GM19238 (cell line): Measurements from ENCODE around the gene TBC1D22B.
"Not testable (repeated sequence)": the region's sequence is repeated elsewhere in the genome, so short reads cannot be mapped to it uniquely, and the experiment has no call there.

ENCODE experiments used
- DNase-seq: peaks from one replicate; pipeline ENCODE4 v3.0.0; 2011; ENCODE audit warnings: low spot score; ENCODE audit not compliant: insufficient read length

TBC1D22B gene

GRCh38 chr6:37302086-37302686, 44.6 kb downstream of the TBC1D22B start:
- DNase-seq = no peak

DNA sequence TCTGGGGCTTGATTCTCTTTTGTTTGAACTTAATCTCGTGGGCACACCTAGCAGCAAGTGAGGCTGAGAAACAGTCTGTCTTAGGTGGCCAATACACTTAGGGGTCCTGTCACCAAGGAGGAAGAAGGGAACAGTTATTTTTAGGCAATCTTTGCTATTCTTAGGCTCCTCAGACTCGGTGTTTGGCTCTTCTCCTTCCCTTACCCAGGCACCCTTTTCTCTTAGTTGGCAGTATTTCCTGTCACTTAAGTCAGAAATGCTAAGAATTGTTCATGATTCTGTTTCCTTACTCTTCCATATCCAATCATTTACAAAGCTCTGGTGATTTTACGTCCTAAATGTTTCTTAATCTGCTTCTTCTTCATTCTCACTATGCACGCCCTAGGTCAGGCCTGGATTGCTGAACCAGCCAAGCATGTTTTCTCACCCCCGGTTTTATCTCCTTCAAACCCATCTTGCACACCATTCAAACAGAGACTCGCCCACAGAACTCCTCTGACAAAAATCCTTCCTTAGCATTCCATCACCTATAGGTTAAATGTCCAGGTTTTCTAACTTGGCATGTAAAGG, 45.6 kb downstream of the TBC1D22B start:
- no peak for DNase-seq

DNA sequence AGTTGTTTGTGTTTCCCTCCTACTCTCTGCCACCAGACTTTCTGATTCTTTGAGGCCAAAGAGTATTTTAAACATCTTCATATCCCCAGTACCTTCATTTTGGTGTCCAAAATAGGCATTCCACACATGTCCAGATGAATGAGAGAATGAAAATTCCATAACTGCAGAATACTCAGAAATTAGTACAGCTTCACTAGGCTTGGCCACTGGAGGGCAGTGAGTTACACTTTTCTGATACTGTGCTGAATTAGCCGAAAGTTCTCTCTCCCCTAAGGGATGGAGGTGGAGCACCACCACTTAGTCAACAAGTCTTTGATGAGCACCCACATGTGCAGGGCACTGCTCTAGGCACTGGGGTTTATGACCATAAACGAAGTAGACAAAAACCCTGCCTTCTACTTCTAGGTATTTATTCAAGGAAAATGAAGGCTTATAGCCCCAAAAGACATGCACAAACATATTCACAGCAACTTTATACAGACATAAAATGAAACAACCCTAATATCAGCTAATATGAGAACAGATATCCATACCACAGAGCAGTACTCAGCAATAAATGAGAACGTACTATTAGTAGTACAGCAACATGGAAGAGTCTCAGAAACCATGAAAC, 46.4 kb downstream of the TBC1D22B start:
- DNase-seq = peak; percentile 39

- DNase-seq = no peak
Observed at GRCh38 chr6:37304766-37305165, 47.2 kb downstream of the TBC1D22B start.

DNA sequence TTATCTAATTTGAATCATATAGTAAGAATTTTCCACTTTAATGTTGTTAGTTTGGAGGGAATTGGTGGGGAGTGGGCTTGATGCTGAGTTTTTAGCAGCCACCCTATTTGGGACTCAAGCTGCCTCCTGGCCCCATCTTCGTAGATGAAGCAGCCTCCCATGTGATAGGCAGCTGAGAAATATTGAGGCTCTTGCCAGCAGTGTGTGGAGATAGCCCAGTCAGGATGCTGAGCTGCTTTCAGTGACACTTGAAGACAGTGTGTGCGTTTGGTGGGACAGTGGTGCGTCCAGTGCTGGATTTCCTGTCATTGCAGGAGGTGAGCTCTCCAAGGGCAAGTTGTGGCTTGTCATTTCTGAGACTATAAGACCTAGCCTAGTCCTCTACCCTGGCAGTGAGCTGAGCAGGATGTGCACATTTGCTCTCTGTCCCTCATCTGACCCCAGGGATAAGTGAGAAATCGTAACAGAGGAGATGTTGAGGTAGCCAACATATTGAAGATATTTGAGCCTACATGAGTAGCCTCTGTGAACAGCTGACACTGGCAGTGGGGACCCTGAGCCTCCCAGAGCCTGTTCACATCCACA, 48.4 kb downstream of the TBC1D22B start:
- no peak for DNase-seq

- no peak for DNase-seq
Observed at GRCh38 chr6:37306624-37307222, 49.2 kb downstream of the TBC1D22B start.

GRCh38 chr6:37307484-37307883, 49.9 kb downstream of the TBC1D22B start:
- not testable (repeated sequence) for DNase-seq

DNA sequence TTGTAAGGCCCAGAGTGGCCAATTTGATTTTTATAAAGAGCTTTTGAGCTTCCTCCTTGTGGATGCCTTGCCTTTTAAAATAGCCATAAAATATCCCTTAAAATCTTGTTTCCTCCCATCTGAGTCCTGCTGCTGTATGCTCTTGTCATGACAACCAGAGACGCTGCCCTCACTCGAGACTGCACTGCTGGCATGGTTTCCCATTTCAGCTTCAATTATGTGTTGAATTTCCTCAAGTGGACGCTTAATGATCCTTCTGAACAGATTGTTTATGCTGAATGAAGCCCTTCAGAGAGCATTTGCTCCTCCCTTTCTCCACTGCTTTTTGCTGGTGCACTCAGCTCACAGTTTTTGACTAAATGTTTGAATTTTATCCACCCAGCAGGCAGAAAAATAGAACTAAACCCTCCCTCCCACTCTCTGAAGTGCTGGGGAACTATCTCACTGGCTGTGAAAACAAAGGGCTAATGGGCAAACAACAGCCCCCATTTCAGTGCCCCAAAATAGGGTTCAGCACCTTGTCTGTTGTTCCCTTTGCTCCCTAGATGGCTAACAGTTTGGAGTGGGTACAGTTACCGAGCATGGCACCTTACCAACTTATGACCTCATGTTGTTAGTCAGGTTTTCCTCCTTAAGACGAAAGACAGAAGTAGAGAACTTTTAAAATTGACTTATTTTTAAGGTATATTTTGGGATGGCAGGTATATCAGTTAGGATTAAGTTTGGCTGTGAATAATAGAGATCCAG, 50.7 kb downstream of the TBC1D22B start:
- DNase-seq = no peak

- no peak for DNase-seq
Observed at GRCh38 chr6:37309046-37309445, 51.5 kb downstream of the TBC1D22B start.

DNA sequence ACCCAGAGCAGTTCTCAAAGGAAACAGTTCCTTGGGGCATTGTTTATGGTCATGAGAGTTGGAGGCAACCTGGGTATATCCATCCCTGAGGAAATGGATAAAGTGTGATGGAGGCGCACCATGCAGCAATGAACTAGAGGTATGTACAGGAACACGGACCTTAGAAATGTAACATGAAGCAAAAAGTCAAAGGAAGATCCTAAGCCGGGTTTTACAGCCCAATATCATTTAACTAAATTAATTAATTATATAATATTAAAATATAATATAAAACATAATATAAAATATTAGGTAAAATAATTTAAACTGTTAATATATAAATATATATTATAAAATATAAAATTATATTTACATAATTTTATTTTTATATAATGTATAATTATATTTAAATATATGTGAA, 52.1 kb downstream of the TBC1D22B start:
- no peak for DNase-seq

GRCh38 chr6:37310966-37311365, 53.4 kb downstream of the TBC1D22B start:
- DNase-seq = no peak

DNA sequence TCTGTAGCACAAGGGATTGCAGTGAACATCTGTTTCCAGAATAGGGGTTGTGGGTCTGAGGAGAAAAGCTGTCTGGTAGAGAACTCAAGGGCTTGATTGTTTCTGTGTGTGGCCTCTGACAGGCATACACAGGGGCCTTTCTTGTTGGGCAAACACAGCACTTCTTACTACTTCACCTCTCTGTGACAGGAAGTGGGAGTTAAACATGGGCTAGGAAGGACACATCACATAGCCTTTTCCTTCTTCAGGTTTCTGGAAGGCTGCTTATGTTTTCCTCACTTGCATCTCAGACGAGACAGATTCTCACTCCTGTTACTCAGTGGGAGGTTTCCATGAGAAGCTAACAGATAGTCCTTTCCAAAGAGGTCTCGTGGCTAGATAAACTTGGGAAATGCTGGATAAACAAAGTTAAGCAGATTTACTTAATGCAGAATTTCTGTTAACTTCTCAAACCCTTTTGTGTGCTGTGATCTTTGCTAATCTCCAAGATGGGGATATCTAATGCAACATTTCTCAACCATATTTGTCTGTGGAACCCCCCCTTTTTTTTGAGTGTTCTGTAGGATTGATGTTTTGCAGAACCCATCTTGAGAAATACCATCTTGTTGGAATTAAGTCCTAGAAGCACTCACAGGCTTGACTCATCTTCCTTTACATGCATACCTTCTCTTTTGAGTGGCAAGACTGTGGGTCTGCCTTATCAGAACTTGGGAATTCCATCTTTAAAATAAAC, 54.3 kb downstream of the TBC1D22B start:
- no peak for DNase-seq

- no peak for DNase-seq
Observed at GRCh38 chr6:37313723-37314486, 56.3 kb downstream of the TBC1D22B start.

- DNase-seq = no peak
Observed at GRCh38 chr6:37314487-37315156, 57.0 kb downstream of the TBC1D22B start.

DNA sequence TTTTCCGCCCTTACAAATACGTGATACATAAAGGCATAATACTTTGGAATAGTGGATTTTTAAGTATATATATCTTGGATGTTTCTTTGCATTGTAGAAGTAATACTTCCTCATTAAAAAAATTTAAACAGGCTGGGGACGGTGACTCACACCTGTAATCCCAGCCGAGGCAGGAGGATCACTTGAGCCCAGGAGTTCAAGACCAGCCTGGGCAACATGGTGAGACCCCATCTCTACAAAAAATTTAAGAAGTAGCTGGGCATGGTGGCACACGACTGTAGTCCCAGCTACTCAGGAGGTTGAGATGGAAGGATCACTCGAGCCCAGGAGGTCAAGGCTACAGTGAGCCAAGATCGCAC, 57.6 kb downstream of the TBC1D22B start:
- no peak for DNase-seq

DNA sequence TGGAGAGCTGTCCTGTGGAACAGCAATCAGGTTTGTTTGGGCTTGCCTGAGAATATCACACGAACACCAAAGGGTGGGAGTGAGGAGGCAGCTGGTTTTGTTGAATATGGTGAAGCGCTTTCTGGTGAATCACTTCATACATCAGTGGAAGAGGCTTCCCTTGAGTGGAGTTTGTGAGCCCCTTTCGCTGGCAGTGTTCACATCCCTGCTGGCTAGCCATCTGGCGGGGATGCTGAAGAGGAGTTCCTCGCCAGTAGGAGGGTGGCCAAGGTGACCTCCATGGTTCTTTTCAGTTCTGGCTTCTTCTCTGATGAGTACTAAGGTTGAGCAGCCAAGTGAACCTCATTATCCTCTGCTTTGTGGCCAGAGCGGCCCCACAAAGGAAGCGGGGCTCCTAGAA, 58.5 kb downstream of the TBC1D22B start:
- no peak for DNase-seq

DNA sequence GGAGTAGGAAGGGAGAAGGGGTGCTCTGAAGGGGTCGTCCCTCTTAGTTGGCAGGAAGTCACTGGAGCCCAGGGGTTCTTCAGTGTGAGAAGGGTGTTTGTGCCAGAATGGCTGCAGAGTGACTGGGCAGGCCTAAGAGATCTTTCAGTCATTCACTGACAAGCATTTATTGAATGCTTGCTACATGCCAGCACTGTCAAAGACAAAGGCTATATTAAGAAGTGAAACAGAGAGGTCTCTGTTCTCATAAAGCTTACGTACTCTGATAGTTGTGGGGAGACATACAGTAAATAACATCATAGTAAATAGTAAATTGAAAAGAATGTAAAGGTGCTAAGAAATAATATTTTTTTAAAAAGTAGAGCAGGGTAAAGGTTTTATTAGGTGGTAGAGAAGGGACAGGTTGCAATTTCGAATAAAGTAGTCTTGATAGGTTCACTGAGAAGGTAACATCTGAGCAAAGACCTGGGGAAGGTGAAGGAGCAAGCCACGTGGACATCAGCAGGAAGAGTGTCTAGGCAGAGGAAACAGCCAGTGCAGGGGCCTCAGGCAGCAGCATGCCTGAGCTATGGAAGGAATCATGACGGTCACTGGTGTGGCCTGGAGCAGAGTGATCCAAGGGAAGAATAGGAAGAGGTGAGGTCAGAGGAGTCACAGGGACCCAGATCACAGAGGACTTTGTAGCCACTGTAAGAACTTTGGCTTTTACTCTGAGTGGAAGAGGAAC, 59.9 kb downstream of the TBC1D22B start:
- no peak for DNase-seq

DNA sequence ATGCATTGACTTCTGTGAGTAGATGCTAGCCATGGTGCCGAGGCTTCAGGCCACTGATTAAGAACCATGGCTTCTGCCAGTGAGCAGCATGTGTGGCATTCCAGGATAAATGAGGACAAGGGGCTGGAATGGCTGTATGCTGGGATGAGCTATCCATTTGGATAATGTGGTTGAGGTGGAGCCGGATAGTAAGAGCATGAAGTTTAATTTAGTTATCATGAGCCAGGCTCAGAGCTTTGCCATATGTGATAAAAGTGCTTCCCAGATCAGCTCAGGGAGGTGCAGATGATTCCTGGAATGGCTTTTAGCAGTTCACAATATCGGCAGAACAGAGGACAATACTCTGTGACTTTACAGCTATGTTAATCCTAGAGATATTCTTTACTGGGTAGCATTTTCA, 61.6 kb downstream of the TBC1D22B start:
- DNase-seq = no peak

GRCh38 chr6:37319856-37320480, 62.4 kb downstream of the TBC1D22B start:
- DNase-seq = no peak
